SU-DHL-6 (cell line): Measurements from ENCODE around the gene LYSMD2.
A peak's percentile ranks its signal among the peaks of the same experiment; 100 is the strongest.

ENCODE experiments used
- H2AFZ ChIP-seq: fragments of 200-600 bp; sonication (generic); 2 replicates; pipeline ENCODE4 v1.6.1; 2014; ENCODE audit warnings: low read depth, mild to moderate bottlenecking, moderate library complexity, mixed read lengths, antibody characterized with exemption, low read length; ENCODE audit not compliant: severe bottlenecking
- H3F3A ChIP-seq: fragments of 200-600 bp; shearing (Covaris generic); 2 replicates; pipeline ENCODE4 v1.6.0; 2016; ENCODE audit warnings: antibody characterized with exemption, mild to moderate bottlenecking; ENCODE audit not compliant: insufficient read depth
- H3K27ac ChIP-seq: fragments of 200-600 bp; sonication (generic); 2 replicates; pipeline ENCODE4 v1.5.1; 2016; ENCODE audit warnings: low read depth, mild to moderate bottlenecking, low read length, moderate library complexity, mixed read lengths
- H3K27me3 ChIP-seq: fragments of 200-600 bp; sonication (generic), shearing (Covaris generic); 2 replicates; pipeline ENCODE4 v1.6.0; 2014; ENCODE audit warnings: mild to moderate bottlenecking, low read length
- H3K36me3 ChIP-seq: fragments of 200-600 bp; sonication (generic); 2 replicates; pipeline ENCODE4 v1.6.1; 2014; ENCODE audit warnings: mild to moderate bottlenecking, low read length, mixed read lengths
- H3K4me2 ChIP-seq: fragments of 300-600, 200-600 bp; shearing (Covaris generic), sonication (generic); 2 replicates; pipeline ENCODE4 v1.6.0; 2014; ENCODE audit warnings: low read length, low read depth, mild to moderate bottlenecking; ENCODE audit not compliant: poor library complexity, severe bottlenecking
- H3K4me3 ChIP-seq: fragments of 200-600 bp; sonication (generic); 2 replicates; pipeline ENCODE4 v1.5.1; 2014; ENCODE audit warnings: antibody characterized with exemption, low read length, mild to moderate bottlenecking, mixed read lengths; ENCODE audit not compliant: insufficient read depth, poor library complexity, severe bottlenecking
- H3K79me2 ChIP-seq: fragments of 200-600 bp; sonication (generic); 2 replicates; pipeline ENCODE4 v1.6.1; 2014; ENCODE audit warnings: mild to moderate bottlenecking, low read length, moderate library complexity; ENCODE audit not compliant: insufficient read depth
- H3K9ac ChIP-seq: fragments of 200-600 bp; sonication (generic); 2 replicates; pipeline ENCODE4 v1.7.0; 2014; ENCODE audit warnings: mild to moderate bottlenecking, low read length
- H3K9me2 ChIP-seq: fragments of 200-600 bp; sonication (generic); replicated peaks from 2 replicates; pipeline ENCODE4 v1.6.1; 2014; ENCODE audit warnings: low read length; ENCODE audit not compliant: insufficient read depth
- H3K9me3 ChIP-seq: fragments of 200-600 bp; sonication (generic); 2 replicates; pipeline ENCODE4 v1.6.1; 2014; ENCODE audit warnings: low read length, mixed read lengths; ENCODE audit not compliant: insufficient read depth
- H4K20me1 ChIP-seq: fragments of 200-600 bp; sonication (generic); 2 replicates; pipeline ENCODE4 v1.6.1; 2014; ENCODE audit warnings: low read depth, mild to moderate bottlenecking, antibody characterized with exemption, low read length, moderate library complexity, mixed read lengths
- CTCF ChIP-seq: fragments of 200-600 bp; sonication (generic); IDR thresholded peaks from one replicate; pipeline ENCODE4 v1.5.1; 2017; ENCODE audit warnings: antibody characterized with exemption, mild to moderate bottlenecking, low read length, moderate library complexity; ENCODE audit not compliant: insufficient read depth, poor library complexity, severe bottlenecking
- EZH2phosphoT487 ChIP-seq: fragments of 200-600 bp; sonication (generic), shearing (Covaris generic); conservative IDR thresholded peaks from 2 replicates; pipeline ENCODE4 v1.6.1; 2018; ENCODE audit warnings: mild to moderate bottlenecking, antibody characterized with exemption, low read length, moderate library complexity, mixed read lengths

Gene LYSMD2

GRCh38 chr15:51759557-51760070, 22.2 kb upstream of the LYSMD2 start:
- no peak overlapping the region for H3K4me3 ChIP-seq
- no peak overlapping the region for H3K27ac ChIP-seq
- no peak overlapping the region for H3K4me2 ChIP-seq
- no peaks in the 10 kb centered on the region for H4K20me1 ChIP-seq
- H3K36me3 ChIP-seq = no peaks in the 10 kb centered on the region
- no peak overlapping the region for H2AFZ ChIP-seq
- no peaks in the 10 kb centered on the region for H3K79me2 ChIP-seq
- no peaks in the 10 kb centered on the region for H3F3A ChIP-seq
- TF ChIP-seq EZH2phosphoT487 = no peak
- peak; percentile 44 for TF ChIP-seq CTCF
- H3K27me3 ChIP-seq = no peaks in the 10 kb centered on the region
- no peaks in the 10 kb centered on the region for H3K9me2 ChIP-seq
- H3K9me3 ChIP-seq = no peaks in the 10 kb centered on the region
- no peak overlapping the region for H3K9ac ChIP-seq

- Histone ChIP-seq H3K4me3 (no peak overlapping the region), H3K27me3 (no peaks in the 10 kb centered on the region), H4K20me1 (no peaks in the 10 kb centered on the region), H3K9ac (no peak overlapping the region), H2AFZ (no peak overlapping the region), H3K79me2 (no peaks in the 10 kb centered on the region), H3K27ac (no peak overlapping the region), H3K9me3 (no peaks in the 10 kb centered on the region), H3K36me3 (no peaks in the 10 kb centered on the region), H3K4me2 (no peak overlapping the region), H3F3A (no peaks in the 10 kb centered on the region), H3K9me2 (no peaks in the 10 kb centered on the region)
- TF ChIP-seq EZH2phosphoT487 (no peak), CTCF (no peak)
These were observed 21.2 kb upstream of the LYSMD2 start for GRCh38 chr15:51758645-51759044.

GRCh38 chr15:51757450-51757849, 20.0 kb upstream of the LYSMD2 start:
- no peaks in the 10 kb centered on the region for H3K36me3 ChIP-seq
- no peaks in the 10 kb centered on the region for H3F3A ChIP-seq
- TF ChIP-seq EZH2phosphoT487 = no peak
- no peak for TF ChIP-seq CTCF
- no peaks in the 10 kb centered on the region for H4K20me1 ChIP-seq
- no peaks in the 10 kb centered on the region for H3K79me2 ChIP-seq
- no peaks in the 10 kb centered on the region for H3K27me3 ChIP-seq
- H3K9ac ChIP-seq = no peak overlapping the region
- H3K27ac ChIP-seq = no peak overlapping the region
- H3K4me3 ChIP-seq = no peak overlapping the region
- H3K9me2 ChIP-seq = no peaks in the 10 kb centered on the region
- no peaks in the 10 kb centered on the region for H3K9me3 ChIP-seq
- no peak overlapping the region for H2AFZ ChIP-seq
- H3K4me2 ChIP-seq = no peak overlapping the region

- no peak overlapping the region for H3K9ac ChIP-seq
- no peak overlapping the region for H2AFZ ChIP-seq
- no peaks in the 10 kb centered on the region for H3K79me2 ChIP-seq
These were observed 19.0 kb upstream of the LYSMD2 start for GRCh38 chr15:51756482-51756881.

More at GRCh38 chr15:51756482-51756881, 19.0 kb upstream of the LYSMD2 start:
- Histone ChIP-seq H3K4me2 (no peak overlapping the region), H3F3A (no peaks in the 10 kb centered on the region), H3K9me3 (no peaks in the 10 kb centered on the region), H3K36me3 (no peaks in the 10 kb centered on the region), H4K20me1 (no peaks in the 10 kb centered on the region), H3K4me3 (no peak overlapping the region), H3K9me2 (no peaks in the 10 kb centered on the region), H3K27ac (no peak overlapping the region), H3K27me3 (no peaks in the 10 kb centered on the region)
- no peak for TF ChIP-seq CTCF
- no peak for TF ChIP-seq EZH2phosphoT487
